GM10266 (cell line): ENCODE measurements around the gene MINPP1.

Experiments used
- DNase-seq: peaks from one replicate; pipeline ENCODE4 v3.0.0; 2012; ENCODE audit errors: extremely low spot score
- TF ChIP-seq, protein P1 (sequence below): IDR thresholded peaks from 2 replicates; pipeline ENCODE4 v1.5.1; 2012; ENCODE audit warnings: mild to moderate bottlenecking, low read depth; ENCODE audit not compliant: control insufficient read depth, insufficient read depth; ENCODE audit errors: missing control alignments

MINPP1 gene

GRCh38 chr10:87547734-87548311 is 43.1 kb downstream of the MINPP1 start:
- DNase-seq: no peak
- TF ChIP-seq, protein P1, sequence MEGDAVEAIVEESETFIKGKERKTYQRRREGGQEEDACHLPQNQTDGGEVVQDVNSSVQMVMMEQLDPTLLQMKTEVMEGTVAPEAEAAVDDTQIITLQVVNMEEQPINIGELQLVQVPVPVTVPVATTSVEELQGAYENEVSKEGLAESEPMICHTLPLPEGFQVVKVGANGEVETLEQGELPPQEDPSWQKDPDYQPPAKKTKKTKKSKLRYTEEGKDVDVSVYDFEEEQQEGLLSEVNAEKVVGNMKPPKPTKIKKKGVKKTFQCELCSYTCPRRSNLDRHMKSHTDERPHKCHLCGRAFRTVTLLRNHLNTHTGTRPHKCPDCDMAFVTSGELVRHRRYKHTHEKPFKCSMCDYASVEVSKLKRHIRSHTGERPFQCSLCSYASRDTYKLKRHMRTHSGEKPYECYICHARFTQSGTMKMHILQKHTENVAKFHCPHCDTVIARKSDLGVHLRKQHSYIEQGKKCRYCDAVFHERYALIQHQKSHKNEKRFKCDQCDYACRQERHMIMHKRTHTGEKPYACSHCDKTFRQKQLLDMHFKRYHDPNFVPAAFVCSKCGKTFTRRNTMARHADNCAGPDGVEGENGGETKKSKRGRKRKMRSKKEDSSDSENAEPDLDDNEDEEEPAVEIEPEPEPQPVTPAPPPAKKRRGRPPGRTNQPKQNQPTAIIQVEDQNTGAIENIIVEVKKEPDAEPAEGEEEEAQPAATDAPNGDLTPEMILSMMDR: no peak

DNA sequence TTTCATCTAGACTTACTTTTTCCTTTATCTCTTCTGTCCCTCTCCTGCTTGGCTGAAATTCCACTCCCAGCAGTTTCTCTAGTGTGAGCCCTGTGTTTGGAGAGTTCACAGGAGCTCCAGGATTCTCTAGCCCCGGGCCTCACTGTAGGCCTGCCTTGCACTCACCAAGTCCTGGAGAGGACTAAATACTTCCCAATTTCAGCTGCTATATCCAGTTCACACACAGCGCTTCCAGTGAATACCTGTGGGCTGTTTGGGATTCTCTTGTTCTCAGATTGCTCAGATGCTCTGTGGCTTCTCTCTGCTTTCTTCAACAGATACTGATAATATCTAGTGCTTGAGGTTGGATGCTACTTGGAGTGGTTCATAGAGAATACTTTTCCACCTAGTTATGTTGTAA is 46.0 kb downstream of the MINPP1 start:
- no peak for DNase-seq
- TF ChIP-seq, protein P1: no peak

- TF ChIP-seq, protein P1: no peak
- no peak for DNase-seq
These were observed 46.6 kb downstream of the MINPP1 start for GRCh38 chr10:87551326-87551725.

DNA sequence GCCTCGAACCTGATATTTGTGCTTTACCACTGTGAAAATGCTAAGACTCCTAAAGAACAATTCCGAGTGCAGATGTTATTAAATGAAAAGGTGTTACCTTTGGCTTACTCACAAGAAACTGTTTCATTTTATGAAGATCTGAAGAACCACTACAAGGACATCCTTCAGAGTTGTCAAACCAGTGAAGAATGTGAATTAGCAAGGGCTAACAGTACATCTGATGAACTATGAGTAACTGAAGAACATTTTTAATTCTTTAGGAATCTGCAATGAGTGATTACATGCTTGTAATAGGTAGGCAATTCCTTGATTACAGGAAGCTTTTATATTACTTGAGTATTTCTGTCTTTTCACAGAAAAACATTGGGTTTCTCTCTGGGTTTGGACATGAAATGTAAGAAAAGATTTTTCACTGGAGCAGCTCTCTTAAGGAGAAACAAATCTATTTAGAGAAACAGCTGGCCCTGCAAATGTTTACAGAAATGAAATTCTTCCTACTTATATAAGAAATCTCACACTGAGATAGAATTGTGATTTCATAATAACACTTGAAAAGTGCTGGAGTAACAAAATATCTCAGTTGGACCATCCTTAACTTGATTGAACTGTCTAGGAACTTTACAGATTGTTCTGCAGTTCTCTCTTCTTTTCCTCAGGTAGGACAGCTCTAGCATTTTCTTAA is 47.7 kb downstream of the MINPP1 start:
- TF ChIP-seq, protein P1: no peak
- DNase-seq: no peak

- TF ChIP-seq, protein P1: no peak
- no peak for DNase-seq
These were observed 52.7 kb downstream of the MINPP1 start for GRCh38 chr10:87557409-87557808.

- TF ChIP-seq, protein P1: no peak
- no peak for DNase-seq
These were observed 53.6 kb downstream of the MINPP1 start for GRCh38 chr10:87558333-87558732.

GRCh38 chr10:87559392-87559791 is 54.7 kb downstream of the MINPP1 start:
- DNase-seq: no peak
- TF ChIP-seq, protein P1: no peak
